ENCODE measurements around the gene MUC6. TPM values are rescaled to one million over a fixed set of nuclear protein-coding genes. Genes with fewer than 3 reads are reported as not detected.

MUC6 gene
- total RNA-seq, 1 donor from 2014 or later, result not detected

- Mint-ChIP-seq H3K27me3 (ENCODE audit: low read depth) (no peaks in the 10 kb centered on the region), H3K36me3 (ENCODE audit: low read depth) (peaks cover 16% of the 10 kb centered on the region), H3K27ac (ENCODE audit: unreplicated experiment) (no peak overlapping the region), H3K4me1 (ENCODE audit: low read depth) (no peaks in the 10 kb centered on the region), H3K9me3 (ENCODE audit: low read depth) (no peaks in the 10 kb centered on the region), H3K4me3 (ENCODE audit: unreplicated experiment) (no peak overlapping the region)
- TF ChIP-seq CTCF (IDR thresholded peaks at IDR 0.05), result no peak
- no peak for DNase-seq (ENCODE audit: low spot score)
Observed at GRCh38 chr11:1011320-1011698, 25.2 kb downstream of the MUC6 start.

GRCh38 chr11:1010551-1011319 is 25.8 kb downstream of the MUC6 start:
- no peaks in the 10 kb centered on the region for H3K9me3 Mint-ChIP-seq (ENCODE audit: low read depth)
- no peaks in the 10 kb centered on the region for H3K27me3 Mint-ChIP-seq (ENCODE audit: low read depth)
- no peak overlapping the region for H3K27ac Mint-ChIP-seq (ENCODE audit: unreplicated experiment)
- no peaks in the 10 kb centered on the region for H3K4me1 Mint-ChIP-seq (ENCODE audit: low read depth)
- no peak overlapping the region for H3K4me3 Mint-ChIP-seq (ENCODE audit: unreplicated experiment)
- TF ChIP-seq CTCF (IDR thresholded peaks at IDR 0.05), result no peak
- no peak for DNase-seq (ENCODE audit: low spot score)
- H3K36me3 Mint-ChIP-seq (ENCODE audit: low read depth), result peaks cover 18% of the 10 kb centered on the region

GRCh38 chr11:1009991-1010390 is 26.5 kb downstream of the MUC6 start:
- TF ChIP-seq CTCF (IDR thresholded peaks at IDR 0.05), result no peak
- no peak for DNase-seq (ENCODE audit: low spot score)
- Mint-ChIP-seq H3K27me3 (ENCODE audit: low read depth) (no peaks in the 10 kb centered on the region), H3K4me1 (ENCODE audit: low read depth) (no peaks in the 10 kb centered on the region), H3K36me3 (ENCODE audit: low read depth) (peaks cover 23% of the 10 kb centered on the region), H3K27ac (ENCODE audit: unreplicated experiment) (no peak overlapping the region), H3K9me3 (ENCODE audit: low read depth) (no peaks in the 10 kb centered on the region), H3K4me3 (ENCODE audit: unreplicated experiment) (no peak overlapping the region)

- no peak for DNase-seq (ENCODE audit: low spot score)
- Mint-ChIP-seq H3K4me1 (ENCODE audit: low read depth) (no peaks in the 10 kb centered on the region), H3K27ac (ENCODE audit: unreplicated experiment) (no peak overlapping the region), H3K27me3 (ENCODE audit: low read depth) (no peaks in the 10 kb centered on the region), H3K9me3 (ENCODE audit: low read depth) (no peaks in the 10 kb centered on the region), H3K36me3 (ENCODE audit: low read depth) (peaks cover 23% of the 10 kb centered on the region), H3K4me3 (ENCODE audit: unreplicated experiment) (no peak overlapping the region)
- TF ChIP-seq CTCF (IDR thresholded peaks at IDR 0.05), result no peak
Observed at GRCh38 chr11:1009371-1009770, 27.1 kb downstream of the MUC6 start.

- H3K27me3 Mint-ChIP-seq (ENCODE audit: low read depth), result no peaks in the 10 kb centered on the region
- TF ChIP-seq CTCF (IDR thresholded peaks at IDR 0.05), result no peak
- peaks cover 23% of the 10 kb centered on the region for H3K36me3 Mint-ChIP-seq (ENCODE audit: low read depth)
- H3K9me3 Mint-ChIP-seq (ENCODE audit: low read depth), result no peaks in the 10 kb centered on the region
- no peak for DNase-seq (ENCODE audit: low spot score)
- no peak overlapping the region for H3K4me3 Mint-ChIP-seq (ENCODE audit: unreplicated experiment)
- H3K4me1 Mint-ChIP-seq (ENCODE audit: low read depth), result no peaks in the 10 kb centered on the region
- no peak overlapping the region for H3K27ac Mint-ChIP-seq (ENCODE audit: unreplicated experiment)
Observed at GRCh38 chr11:1008803-1009145, 27.7 kb downstream of the MUC6 start.

Measured in chondrocyte (in vitro differentiated cells).